Upper lobe of left lung (tissue), 6 donors: ENCODE data around the gene TBXAS1. TPM values are rescaled to one million over a fixed set of nuclear protein-coding genes. Genes with fewer than 3 reads are reported as not detected.

Experiments used
- ATAC-seq, 2 donors: fragments of 200-7000 bp; cut with Tn5 transposase; one replicate each; pipeline ENCODE4 v1.9.1; 2022; ENCODE audit warnings: mild to moderate bottlenecking in 2 of 2, moderate library complexity in 2 of 2; ENCODE audit not compliant: low FRiP score in 2 of 2
- DNase-seq, 2 donors: peaks; one replicate each; pipeline ENCODE4 v3.0.0-alpha.2; 2019 to 2020
- H3K27ac ChIP-seq, 4 donors: fragments of 200-600 bp; sonication (generic); one replicate each; pipeline ENCODE4 v1.5.1; 2016 to 2019
- H3K27me3 ChIP-seq, 4 donors: fragments of 200-600 bp; sonication (generic); one replicate each; pipeline ENCODE4 v1.5.1; 2017 to 2019
- H3K36me3 ChIP-seq, 4 donors: fragments of 200-600 bp; sonication (generic); one replicate each; pipeline ENCODE4 v1.5.1; 2016 to 2019
- H3K4me1 ChIP-seq, 4 donors: fragments of 200-600 bp; sonication (generic); one replicate each; pipeline ENCODE4 v1.5.1; 2018 to 2019
- H3K4me3 ChIP-seq, 4 donors: fragments of 200-600 bp; sonication (generic); one replicate each; pipeline ENCODE4 v1.5.1; 2017 to 2019; ENCODE audit warnings: mild to moderate bottlenecking in 2 of 4, moderate library complexity in 1 of 4
- H3K9me3 ChIP-seq, 4 donors: fragments of 200-600 bp; sonication (generic); one replicate each; pipeline ENCODE4 v1.5.1; 2018 to 2019
- CTCF ChIP-seq, 6 experiments: fragments of 450-650 bp in 4 of 6; fragments of 200-600 bp in 2 of 6; sonication (generic) in 2 of 6; IDR thresholded peaks; one replicate each; pipeline ENCODE4 v1.5.1; 2016 to 2019; ENCODE audit warnings: antibody characterized with exemption in 6 of 6
- EP300 ChIP-seq, 4 donors: sonication (generic); formaldehyde crosslinking; IDR thresholded peaks; one replicate each; pipeline ENCODE4 v1.5.1; 2017; ENCODE audit warnings: antibody characterized with exemption in 4 of 4, control low read depth in 2 of 4
- POLR2A ChIP-seq, 4 donors: fragments of 450-650 bp; IDR thresholded peaks; one replicate each; pipeline ENCODE4 v1.5.1; 2016 to 2017; ENCODE audit warnings: antibody characterized with exemption in 4 of 4, mild to moderate bottlenecking in 2 of 4
- POLR2AphosphoS5 ChIP-seq, 2 donors: sonication (generic); formaldehyde crosslinking; IDR thresholded peaks; one replicate each; pipeline ENCODE4 v1.5.1; 2017; ENCODE audit warnings: antibody characterized with exemption in 2 of 2
- WGBS, 2 donors: methylation state at CpG; one replicate each; pipeline ENCODE4 v1.1.5; 2017 to 2018; 5-methylcytosine and 5-hydroxymethylcytosine counted together
- total RNA-seq, 6 donors: library from RNA; depleted of rRNA in 4 of 6; stranded (reverse); fragments of >200 nt in 4 of 6; gene quantifications; one replicate each; pipeline versions ENCODE4 v1.1.0 to v1.2.1, GENCODE V29; 2016 to 2021
- donor health status: DM: no; HTN: no; CAD: no; lungs with moderate emphysema.
- donor health status: DM: no; HTN: yes; CAD: no; lungs with severe emphysema.

TBXAS1 gene
- total RNA-seq, 6 donors from 2014 or later = 62.8 to 317 (median 85.6) TPM

GRCh38 chr7:140029072-140029471 is 200.0 kb downstream of the TBXAS1 start:
- no peaks in the 10 kb centered on the region for H3K9me3 ChIP-seq
- peaks cover 11 to 82% (median 36%) of the 10 kb centered on the region in 4 donors for H3K36me3 ChIP-seq
- no peak for DNase-seq
- H3K27ac ChIP-seq = no peak overlapping the region
- no peaks in the 10 kb centered on the region for H3K27me3 ChIP-seq
- 92 to 97% methylated on average over 1 of the region's 1 CpG for WGBS, 2 donors
- H3K4me3 ChIP-seq = no peak overlapping the region
- TF ChIP-seq CTCF (IDR thresholded peaks at IDR 0.05) (no peak), POLR2A (IDR thresholded peaks at IDR 0.05) (no peak), POLR2AphosphoS5 (IDR thresholded peaks at IDR 0.05) (no peak), EP300 (IDR thresholded peaks at IDR 0.05) (no peak)
- no peaks in the 10 kb centered on the region for H3K4me1 ChIP-seq
- no peak for ATAC-seq

- no peak for DNase-seq
- no peak for ATAC-seq
- H3K27me3 ChIP-seq = no peaks in the 10 kb centered on the region
- no peak overlapping the region for H3K27ac ChIP-seq
- no peak overlapping the region for H3K4me3 ChIP-seq
- peaks cover 0 to 78% (median 20%) of the 10 kb centered on the region in 4 donors for H3K36me3 ChIP-seq
- 88 to 96% methylated on average over 1 of the region's 1 CpG for WGBS, 2 donors
- TF ChIP-seq EP300 (IDR thresholded peaks at IDR 0.05) (no peak), POLR2AphosphoS5 (IDR thresholded peaks at IDR 0.05) (no peak), POLR2A (IDR thresholded peaks at IDR 0.05) (no peak), CTCF (IDR thresholded peaks at IDR 0.05) (no peak)
- peaks cover 0 to 3% (median 0%) of the 10 kb centered on the region in 4 donors for H3K4me1 ChIP-seq
- H3K9me3 ChIP-seq = no peaks in the 10 kb centered on the region
Measured at GRCh38 chr7:140031364-140031763, 202.3 kb downstream of the TBXAS1 start.

GRCh38 chr7:140033036-140033435 is 204.0 kb downstream of the TBXAS1 start:
- Histone ChIP-seq H3K9me3 (no peaks in the 10 kb centered on the region), H3K27me3 (no peaks in the 10 kb centered on the region), H3K27ac (no peak overlapping the region), H3K4me3 (no peak overlapping the region), H3K36me3 (peaks cover 7 to 78% (median 23%) of the 10 kb centered on the region in 4 donors), H3K4me1 (peaks cover 0 to 3% (median 0%) of the 10 kb centered on the region in 4 donors)
- TF ChIP-seq EP300 (IDR thresholded peaks at IDR 0.05) = no peak
- no peak for TF ChIP-seq POLR2AphosphoS5 (IDR thresholded peaks at IDR 0.05)
- no peak for TF ChIP-seq POLR2A (IDR thresholded peaks at IDR 0.05)
- 94 to 97% methylated on average over 8 of the region's 8 CpGs for WGBS, 2 donors
- ATAC-seq = no peak
- no peak for DNase-seq

- Histone ChIP-seq H3K27me3 (no peaks in the 10 kb centered on the region), H3K4me1 (peaks cover 0 to 3% (median 0%) of the 10 kb centered on the region in 4 donors), H3K36me3 (peaks cover 9 to 72% (median 24%) of the 10 kb centered on the region in 4 donors), H3K4me3 (no peak overlapping the region), H3K9me3 (no peaks in the 10 kb centered on the region), H3K27ac (no peak overlapping the region)
- DNase-seq (no peak), ATAC-seq (no peak)
- TF ChIP-seq POLR2A (IDR thresholded peaks at IDR 0.05) = no peak
- no peak for TF ChIP-seq POLR2AphosphoS5 (IDR thresholded peaks at IDR 0.05)
- TF ChIP-seq CTCF (IDR thresholded peaks at IDR 0.05) = no peak
- TF ChIP-seq EP300 (IDR thresholded peaks at IDR 0.05) = no peak
- 98% methylated on average over 14 of the region's 14 CpGs for whole genome bisulfite sequencing, 2 donors
Measured at GRCh38 chr7:140033779-140034363, 204.8 kb downstream of the TBXAS1 start.

GRCh38 chr7:140034421-140034820 is 205.4 kb downstream of the TBXAS1 start:
- Histone ChIP-seq H3K4me1 (peaks cover 0 to 3% (median 0%) of the 10 kb centered on the region in 4 donors), H3K9me3 (no peaks in the 10 kb centered on the region), H3K27me3 (no peaks in the 10 kb centered on the region), H3K4me3 (no peak overlapping the region), H3K36me3 (peaks cover 9 to 70% (median 24%) of the 10 kb centered on the region in 4 donors), H3K27ac (no peak overlapping the region)
- ATAC-seq (no peak), DNase-seq (no peak)
- TF ChIP-seq CTCF (IDR thresholded peaks at IDR 0.05) = no peak
- TF ChIP-seq EP300 (IDR thresholded peaks at IDR 0.05) = no peak
- TF ChIP-seq POLR2AphosphoS5 (IDR thresholded peaks at IDR 0.05) = no peak
- no peak for TF ChIP-seq POLR2A (IDR thresholded peaks at IDR 0.05)
